Stimulated activated CD4-positive, alpha-beta T cell treated with anti-CD3 and anti-CD28 coated beads, Interleukin-1b, Interleukin-23, amount 100 ng/mL, for 24 hours (primary cell): ENCODE measurements around the gene AKAP13.

Experiments used
- DNase-seq, 4 experiments: peaks; one replicate each; pipeline ENCODE4 v3.0.0-alpha.2; 2020; ENCODE audit warnings: low read depth in 4 of 4, low spot score in 1 of 4

AKAP13 gene

DNA sequence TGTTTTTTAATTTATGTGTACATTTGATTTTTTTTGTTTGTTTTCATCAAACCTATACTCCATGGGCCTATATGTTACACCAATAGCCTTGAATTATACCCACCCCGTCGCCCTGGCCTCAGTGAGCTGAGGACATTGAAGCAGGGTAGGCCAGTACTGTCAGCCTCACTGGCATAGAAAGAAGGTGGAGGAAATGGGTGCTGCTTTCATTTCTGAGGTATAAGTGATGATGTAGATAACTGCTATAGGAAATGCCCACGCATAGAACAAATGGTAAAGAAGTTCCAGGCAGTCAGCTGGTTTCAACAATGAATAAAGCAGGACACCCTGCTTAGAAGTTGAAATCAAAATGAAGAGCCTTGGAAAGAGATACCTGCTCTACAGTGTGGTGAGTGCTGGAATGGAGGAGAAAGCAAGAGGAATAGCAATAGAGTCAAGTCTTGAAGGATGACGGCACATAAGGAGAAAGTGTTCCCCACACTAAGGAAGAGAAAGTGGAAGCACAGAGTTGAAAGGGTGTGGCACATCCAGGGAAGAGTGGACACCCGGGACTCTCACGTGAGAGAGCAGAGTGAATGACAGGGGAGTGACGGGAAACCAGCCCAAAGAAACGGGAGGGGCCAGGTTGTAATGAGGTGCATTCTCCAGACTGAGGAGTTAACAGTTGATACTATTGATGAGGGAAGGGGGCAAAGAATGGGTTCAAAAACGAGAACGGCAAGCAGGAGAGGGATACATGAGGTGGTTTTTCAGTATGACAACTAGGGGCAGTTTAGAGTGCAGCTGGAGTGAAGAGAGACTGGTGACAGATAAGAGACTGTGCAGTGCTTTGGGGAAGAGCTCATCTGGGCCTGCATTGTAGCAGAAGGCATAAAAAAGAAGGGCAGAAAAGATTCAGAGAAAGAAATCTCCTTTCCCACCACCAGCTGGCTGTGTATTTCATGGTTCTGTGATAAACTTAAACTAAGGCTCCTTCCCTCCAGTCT, 343.9 kb downstream of the AKAP13 start:
- no peak for DNase-seq

DNA sequence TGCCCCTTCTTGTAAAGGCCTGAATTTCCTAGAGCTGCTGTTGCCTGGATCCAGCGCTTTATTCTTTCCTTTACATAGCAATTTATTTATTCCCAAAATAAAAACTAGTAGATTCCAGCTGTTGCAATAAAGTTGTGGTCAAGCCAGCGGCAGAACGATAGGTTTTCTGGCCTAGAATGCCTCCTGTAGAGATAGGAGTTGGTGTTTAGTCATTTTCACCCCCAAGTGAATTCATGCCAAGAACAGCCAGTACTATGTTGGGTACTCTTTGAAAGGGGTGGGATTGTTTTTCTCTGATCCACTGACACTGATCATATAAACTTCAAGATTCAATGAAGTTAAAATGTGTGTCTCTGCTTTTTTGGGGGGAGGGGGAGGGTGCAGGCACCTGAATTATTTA, 344.6 kb downstream of the AKAP13 start:
- no peak for DNase-seq

DNA sequence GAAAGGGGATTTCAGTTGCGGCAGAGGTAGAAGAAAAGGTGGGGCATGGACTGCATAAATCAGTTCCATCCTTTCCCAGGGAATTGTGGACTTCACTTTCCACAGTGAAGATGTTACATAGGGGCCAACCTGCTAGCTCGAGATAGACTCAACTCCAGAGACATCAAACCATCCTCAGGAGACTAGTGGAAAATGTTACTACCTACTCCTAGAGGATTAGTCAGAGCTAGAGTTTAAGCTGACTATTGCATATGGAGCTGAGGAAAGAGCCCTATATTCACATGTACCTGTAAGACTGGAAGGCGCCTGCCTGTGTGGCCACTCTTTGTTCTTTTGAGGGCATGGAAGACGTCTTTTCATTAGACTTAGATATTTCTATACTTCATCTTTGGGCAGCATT, 345.2 kb downstream of the AKAP13 start:
- no peak for DNase-seq

DNA sequence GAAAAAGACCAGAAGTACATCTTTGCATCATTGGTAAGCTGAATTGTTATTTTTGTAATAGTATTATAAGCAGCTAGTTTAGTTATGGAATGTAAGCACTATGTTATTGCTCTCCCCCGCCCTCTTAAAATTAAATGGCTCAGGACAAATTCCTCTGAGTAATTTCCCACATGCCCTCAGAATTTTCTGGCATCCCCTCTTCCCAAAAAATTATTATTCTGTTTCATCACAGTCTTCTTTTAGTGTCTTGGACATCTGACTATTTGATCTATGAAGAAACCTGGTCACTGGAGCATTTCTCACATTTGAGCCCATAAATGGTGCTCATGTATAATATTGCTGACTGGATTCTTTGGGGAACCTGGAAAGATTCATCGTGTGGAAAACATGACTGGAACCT, 346.1 kb downstream of the AKAP13 start:
- DNase-seq = no peak

DNA sequence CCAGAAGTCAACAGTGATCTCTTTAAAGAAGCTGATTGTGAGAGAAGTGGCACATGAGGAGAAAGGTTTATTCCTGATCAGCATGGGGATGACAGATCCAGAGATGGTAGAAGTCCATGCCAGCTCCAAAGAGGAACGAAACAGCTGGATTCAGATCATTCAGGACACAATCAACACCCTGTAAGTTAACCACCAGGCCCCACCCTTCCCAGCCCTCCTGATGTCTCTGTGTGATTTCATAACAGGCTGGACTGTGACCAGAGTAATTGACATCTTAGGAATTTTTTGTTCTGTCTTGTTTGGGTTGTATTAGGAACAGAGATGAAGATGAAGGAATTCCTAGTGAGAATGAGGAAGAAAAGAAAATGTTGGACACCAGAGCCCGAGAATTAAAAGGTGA, 346.7 kb downstream of the AKAP13 start:
- no peak for DNase-seq

DNA sequence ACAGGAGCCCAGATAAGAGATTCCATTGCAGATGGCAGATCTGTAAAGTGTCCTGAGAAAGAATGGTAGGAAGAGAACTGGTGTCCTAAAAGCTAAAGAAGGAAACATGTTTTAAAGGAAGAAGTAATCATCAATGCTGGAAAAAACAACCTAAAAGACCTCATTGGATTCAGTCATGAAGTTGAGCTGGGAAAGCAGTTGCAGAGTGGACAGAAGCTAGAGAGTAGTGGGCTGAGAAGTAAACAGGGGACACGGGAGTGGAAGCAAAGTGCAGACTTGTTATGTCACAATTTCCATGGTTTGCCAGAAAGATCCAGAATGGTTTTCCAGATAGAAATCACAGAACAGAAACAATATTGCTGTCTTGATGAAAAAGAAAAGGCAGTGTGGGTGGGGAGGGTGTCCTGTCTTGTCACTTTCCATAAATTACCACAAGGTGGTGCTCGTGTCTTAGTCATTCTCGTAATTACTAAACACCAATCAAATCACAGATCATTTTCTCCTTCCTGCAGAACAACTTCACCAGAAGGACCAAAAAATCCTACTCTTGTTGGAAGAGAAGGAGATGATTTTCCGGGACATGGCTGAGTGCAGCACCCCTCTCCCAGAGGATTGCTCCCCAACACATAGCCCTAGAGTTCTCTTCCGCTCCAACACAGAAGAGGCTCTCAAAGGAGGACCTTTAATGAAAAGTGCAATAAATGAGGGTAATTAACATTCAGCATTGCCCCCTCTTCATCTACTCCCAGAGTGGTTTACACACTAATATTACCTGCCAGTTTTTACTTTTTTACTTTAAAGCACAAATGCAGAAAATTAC, 349.8 kb downstream of the AKAP13 start:
- no peak for DNase-seq

DNA sequence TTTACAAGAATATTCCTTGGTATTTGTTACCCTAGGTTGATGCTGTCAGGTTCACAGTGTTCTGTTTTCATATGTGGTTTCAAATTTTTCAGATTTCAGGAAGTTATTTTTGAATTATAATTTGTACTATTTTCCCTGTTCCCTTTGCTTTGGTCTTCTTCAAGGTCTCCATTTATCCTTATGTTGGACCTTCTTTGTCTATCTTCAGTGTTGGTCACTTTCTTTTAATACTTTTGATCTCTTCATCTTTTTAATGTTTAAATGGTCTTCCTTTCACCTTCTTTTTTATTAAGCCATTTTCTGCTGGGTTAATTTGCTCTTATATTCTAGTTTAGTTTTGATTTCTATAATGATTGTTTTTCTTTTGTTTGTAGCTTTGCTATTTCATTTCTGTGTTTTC, 353.0 kb downstream of the AKAP13 start:
- DNase-seq = no peak

DNA sequence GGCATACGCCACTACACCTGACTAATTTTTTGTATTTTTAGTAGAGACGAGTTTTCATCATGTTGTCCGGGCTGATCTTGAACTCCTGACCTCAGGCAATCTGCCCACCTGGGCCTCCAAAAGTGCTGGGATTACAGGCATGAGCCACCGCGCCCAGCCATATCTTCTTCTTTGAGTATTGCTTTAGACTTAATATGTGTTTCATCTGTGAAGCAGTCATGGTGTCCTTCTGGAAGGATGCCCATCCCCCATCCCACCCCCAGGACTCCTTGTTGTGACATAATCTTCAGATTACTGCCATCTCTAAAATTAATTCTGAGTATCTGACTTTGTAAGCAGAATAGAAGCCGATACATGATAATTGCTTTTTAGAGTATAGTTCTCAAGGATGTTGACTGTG, 356.7 kb downstream of the AKAP13 start:
- no peak for DNase-seq

DNA sequence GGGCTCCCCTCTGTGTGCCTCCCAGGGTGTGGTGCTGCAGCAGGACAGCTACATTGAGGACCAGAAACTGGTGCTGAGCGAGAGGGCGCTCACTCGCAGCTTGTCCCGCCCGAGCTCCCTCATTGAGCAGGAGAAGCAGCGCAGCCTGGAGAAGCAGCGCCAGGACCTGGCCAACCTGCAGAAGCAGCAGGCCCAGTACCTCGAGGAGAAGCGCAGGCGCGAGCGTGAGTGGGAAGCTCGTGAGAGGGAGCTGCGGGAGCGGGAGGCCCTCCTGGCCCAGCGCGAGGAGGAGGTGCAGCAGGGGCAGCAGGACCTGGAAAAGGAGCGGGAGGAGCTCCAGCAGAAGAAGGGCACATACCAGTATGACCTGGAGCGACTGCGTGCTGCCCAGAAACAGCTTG, 360.6 kb downstream of the AKAP13 start:
- DNase-seq = no peak

DNA sequence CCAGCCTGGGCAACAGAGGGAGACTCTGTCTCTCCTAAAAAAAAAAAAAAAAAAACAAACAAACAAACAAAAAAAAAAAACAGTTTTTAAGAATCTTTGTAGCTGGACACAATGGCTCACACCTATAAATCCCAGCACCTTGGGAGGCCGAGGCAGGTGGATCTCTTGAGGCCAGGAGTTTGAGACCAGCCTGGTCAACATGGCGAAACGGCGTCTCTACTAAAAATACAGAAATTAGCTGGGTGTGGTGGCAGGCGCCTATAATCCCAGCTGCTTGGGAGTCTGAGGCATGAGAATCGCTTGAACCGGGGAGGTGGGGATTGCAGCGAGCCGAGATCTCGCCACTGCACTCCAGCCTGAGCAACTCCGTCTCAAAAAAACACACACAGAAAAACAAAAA, 361.3 kb downstream of the AKAP13 start:
- no peak for DNase-seq

DNA sequence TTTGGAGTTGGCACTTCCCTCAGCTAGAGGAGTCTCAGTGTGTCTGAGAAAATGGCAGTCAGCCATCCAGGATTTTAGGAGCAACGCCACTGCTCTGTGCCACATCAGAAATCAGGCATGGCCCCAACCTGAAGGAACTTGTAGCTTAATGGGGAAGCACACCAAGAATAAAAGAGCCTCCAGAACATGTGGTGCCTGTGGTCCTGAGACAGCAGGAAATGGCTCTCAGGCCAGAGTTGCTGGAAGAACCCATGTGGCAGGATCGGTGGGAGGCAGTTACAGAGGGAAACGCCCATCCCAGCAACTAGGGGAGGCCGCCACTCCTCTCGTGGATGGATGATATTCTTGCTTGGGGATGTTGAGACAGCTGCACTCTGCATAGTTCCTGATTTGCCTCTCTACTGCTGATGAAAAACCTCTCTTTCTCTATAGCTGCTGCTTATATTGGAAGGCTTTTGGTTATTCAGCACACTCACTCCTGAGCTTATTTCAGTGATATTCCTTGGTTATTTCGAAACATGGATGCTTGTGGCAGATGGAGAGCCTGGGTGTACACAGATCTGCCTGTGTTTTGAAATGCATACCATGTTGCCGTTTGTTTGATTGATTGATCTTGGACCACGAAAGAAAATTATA, 361.9 kb downstream of the AKAP13 start:
- DNase-seq = no peak

DNA sequence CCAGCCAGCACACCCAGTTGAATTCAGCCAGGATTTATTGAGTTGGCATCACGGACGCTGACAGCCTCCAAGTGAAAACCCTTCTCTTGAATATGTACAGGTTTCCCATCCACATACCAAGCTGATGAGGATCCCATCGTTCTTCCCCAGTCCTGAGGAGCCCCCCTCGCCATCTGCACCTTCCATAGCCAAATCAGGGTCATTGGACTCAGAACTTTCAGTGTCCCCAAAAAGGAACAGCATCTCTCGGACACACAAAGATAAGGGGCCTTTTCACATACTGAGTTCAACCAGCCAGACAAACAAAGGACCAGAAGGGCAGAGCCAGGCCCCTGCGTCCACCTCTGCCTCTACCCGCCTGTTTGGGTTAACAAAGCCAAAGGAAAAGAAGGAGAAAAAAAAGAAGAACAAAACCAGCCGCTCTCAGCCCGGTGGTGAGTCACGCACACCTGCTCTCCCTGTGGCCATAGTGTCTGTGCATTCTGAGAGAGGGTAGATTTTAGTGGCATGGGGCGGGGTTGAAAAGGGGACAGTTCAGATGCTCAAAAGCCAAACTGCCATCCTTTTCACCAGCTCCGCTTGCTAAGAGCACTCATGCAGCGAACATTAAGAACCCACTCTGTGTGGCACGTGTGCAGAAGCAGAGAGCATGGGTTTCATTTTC, 363.1 kb downstream of the AKAP13 start:
- DNase-seq = no peak

DNA sequence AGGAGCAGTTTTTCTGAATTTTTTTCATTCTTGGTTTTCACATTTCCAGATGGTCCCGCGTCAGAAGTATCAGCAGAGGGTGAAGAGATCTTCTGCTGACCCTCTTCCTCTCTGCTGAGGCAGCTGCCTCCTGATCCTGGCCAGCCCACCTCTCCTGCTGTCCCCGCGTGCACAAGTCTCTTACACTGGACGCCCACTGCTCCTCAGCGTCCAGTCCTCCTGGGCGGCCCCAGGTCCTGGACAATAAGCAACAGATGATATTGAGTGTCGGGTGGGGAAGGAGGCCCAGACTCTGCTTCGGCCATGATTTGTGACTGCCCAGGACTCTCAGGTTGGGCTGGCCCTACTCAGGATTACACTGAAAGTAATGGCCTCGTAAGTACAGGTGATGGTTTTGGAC, 364.2 kb downstream of the AKAP13 start:
- DNase-seq = no peak

DNA sequence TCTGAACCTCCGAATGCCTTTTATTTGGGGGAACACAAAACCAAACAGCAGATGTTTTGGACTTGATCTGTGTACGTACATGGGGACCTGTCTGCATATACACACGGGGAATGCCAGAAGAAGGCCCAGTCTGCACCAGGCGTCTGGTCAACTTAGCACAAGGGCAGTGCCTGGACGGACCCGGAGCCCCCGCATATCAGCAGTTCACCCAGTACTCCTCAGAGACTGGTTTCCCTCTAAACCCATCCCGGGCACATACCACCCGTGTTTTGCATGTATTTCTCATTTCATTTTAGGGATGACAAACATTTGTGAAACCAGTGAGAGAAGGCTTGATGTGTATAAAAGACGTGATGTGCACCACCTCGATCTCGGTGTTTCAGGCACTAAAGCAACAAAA, 364.6 kb downstream of the AKAP13 start:
- no peak for DNase-seq

DNA sequence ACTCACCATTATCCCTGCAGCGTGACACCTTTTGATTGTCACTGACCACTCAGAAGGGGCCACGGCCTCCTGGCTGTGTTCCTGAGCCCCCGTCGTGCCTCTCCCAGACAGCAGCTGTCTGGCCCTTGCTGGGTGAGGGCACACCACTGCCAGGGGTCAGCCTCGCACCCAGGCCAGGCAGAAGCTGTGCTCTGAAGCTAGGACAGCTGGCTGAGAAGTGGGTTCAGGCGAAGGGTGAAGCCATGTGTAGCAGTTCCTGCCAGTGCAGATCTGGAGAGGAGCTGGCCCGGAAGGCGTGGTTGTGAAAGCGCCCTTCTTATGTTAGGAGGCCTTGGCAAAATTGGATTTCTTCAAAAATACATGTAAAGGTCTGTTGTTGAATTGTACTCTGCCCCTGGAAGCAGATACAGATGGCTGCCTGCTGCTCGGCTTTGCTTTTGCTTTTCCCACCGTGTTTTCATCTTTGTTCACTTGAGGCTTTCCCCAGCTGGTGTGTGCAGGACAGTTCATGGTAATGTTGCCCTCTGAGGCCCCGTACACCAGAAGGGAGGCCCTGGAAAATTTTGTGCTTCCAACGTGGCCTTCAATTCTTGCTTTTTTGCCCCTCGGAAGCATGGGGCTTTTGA, 365.2 kb downstream of the AKAP13 start:
- DNase-seq = no peak

DNA sequence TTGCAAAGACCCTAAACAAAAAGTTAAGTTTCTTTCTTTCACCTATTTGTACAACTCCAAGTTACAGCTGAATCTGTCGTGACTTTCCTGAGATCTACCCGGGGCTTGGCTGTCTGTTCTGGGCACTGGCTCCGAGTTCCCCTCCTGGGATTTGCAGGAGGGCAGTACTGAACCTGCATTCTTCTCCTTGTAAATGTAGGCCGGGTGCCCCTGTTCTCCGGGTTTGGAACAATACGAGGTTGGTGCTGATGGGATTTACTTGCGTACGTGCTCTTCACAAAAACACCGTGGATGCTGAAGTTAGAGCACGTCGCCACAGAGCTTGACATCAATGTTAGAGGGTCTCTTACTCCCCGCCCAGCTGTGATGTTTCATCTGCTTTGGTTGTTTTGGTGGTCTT, 366.2 kb downstream of the AKAP13 start:
- no peak for DNase-seq

DNA sequence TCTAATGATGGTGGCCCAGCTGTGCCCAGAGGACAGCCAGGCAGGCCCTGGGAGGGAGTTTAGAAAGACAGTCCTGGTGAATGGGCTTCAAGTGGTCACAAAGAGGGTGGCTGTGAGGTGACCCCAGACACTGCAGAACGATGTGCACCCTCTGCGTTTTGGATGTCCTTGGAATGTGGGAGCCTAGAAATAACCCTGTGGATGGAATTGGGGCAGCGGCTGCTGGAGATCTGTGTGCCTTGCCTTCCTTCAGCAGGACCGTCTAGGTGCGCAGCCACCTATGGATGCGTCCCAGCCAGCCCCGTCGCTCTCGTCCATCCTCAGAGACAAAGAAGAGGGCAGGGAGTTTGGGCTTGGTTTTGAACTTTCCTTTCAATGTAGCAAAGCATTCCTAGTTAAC, 367.8 kb downstream of the AKAP13 start:
- no peak for DNase-seq

DNA sequence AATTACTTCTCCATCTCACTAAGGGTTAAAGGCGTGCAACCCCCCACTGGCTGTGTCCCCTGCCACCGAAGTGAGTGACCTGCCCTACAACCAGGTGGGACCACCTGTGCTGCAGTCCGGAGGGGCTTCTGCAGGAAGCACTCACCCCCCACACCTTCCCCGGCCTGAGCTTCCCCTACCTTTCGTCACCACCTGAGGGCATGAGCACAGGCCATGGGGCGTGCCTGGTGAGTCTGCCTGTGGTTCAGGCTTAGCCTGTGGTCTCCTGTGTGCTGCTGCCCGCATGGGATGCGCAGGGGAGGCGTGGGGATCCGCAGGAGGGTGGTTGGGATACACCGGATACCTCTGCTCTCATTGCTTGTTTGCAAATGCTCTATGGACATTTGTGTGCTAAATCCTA, 368.3 kb downstream of the AKAP13 start:
- no peak for DNase-seq

DNA sequence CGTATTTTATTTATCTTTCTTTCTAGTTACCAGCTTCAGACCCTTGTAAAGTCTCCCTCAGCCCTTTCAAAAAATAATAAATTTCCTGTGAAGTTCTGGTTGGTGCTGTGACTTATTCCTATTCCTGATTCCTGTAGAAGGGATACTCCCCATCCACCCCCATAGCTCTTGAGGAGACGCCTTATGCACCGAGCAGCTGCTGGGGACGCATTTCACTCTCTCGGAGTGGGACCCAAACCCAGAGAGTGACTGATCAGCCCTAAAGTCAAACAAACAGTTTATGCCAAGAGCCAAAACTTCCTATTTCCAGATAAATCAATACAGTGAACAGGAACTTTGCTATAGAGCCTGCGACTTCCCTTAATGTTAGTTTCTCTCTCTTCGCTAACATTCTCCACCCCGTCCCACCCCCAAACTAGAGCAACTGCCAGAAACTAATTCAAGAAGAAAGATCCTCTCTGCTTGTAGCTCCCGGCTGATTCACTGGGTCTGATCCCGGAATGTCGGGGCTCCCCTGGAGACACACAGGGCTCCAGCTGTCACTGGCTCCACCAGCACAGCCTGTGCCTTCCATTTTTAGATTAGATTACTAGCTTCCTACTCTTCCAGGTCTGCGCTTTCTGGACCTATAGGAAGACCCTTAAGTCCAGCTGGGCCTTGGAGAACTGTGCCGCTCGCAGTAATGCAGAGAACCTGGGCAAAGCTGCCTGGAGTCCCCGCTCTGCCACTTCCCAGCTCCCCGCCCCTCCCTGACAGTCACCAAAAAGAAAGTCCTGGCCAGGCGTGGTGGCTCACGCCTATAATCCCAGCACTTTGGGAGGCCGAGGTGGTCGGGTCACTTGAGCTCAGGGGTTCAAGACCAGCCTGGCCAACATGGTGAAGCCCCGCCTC, 369.1 kb downstream of the AKAP13 start:
- DNase-seq = no peak
